ENCODE results near the gene IRF9. TPM values are rescaled to one million over a fixed set of nuclear protein-coding genes. Genes with fewer than 3 reads are reported as not detected.

The IRF9 gene
- total and polyA plus RNA-seq, 4 donors, result 75.3 to 124 (median 95.6) TPM

DNA sequence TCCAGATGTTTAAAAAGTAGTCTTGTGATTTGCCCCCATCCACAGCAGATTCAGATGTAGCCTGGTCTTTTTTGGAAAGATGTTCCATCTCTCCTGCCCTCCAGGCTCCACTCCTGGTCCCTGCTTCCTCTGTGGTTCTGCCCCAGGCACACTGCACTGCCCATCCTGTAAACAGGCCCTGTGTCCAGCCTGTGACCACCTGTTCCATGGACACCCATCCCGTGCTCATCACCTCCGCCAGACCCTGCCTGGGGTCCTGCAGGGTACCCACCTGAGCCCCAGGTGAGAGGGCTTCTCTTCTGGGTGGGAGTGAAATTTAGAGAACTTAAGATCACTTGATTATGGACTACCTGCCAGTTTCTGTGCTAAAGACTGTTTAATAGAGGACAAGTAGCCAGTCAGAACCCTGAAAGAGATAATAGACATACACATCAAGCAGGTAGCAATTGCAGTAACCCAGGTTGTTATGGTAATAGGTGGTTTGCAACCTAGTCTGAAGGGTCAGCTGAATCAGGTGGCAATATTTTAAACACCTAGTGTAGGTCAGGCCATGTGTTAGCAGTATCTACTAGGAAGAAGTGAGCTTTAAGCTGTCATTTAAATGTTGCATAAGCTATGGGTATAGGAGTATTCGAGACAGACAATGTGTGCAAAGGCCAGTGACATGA, 11.6 kb upstream of the IRF9 start:
- ATAC-seq (ENCODE audit: insufficient read depth, low FRiP score), result no peak
- Histone ChIP-seq H3K9me3 (ENCODE audit: control insufficient read depth in 4 of 4, insufficient read depth in 3 of 4, low read length in 3 of 4) (no peaks in the 10 kb centered on the region), H3K4me3 (no peak overlapping the region), H3K27ac (ENCODE audit: low read depth in 1 of 2, low read length in 1 of 2) (no peak overlapping the region), H3K4me1 (ENCODE audit: control insufficient read depth in 5 of 5, insufficient read depth in 5 of 5, low read length in 5 of 5) (peaks cover 8 to 20% (median 12%) of the 10 kb centered on the region in 5 donors), H3K27me3 (ENCODE audit: control insufficient read depth in 3 of 3, insufficient read depth in 3 of 3, low read length in 2 of 3) (no peaks in the 10 kb centered on the region), H3K36me3 (ENCODE audit: control insufficient read depth in 4 of 4, insufficient read depth in 4 of 4, low read length in 4 of 4) (peaks cover 11 to 37% (median 26%) of the 10 kb centered on the region in 4 donors), H3K9ac (ENCODE audit: insufficient read depth in 1 of 2, low read length in 2 of 2) (no peak overlapping the region)
- TF ChIP-seq, protein P1, sequence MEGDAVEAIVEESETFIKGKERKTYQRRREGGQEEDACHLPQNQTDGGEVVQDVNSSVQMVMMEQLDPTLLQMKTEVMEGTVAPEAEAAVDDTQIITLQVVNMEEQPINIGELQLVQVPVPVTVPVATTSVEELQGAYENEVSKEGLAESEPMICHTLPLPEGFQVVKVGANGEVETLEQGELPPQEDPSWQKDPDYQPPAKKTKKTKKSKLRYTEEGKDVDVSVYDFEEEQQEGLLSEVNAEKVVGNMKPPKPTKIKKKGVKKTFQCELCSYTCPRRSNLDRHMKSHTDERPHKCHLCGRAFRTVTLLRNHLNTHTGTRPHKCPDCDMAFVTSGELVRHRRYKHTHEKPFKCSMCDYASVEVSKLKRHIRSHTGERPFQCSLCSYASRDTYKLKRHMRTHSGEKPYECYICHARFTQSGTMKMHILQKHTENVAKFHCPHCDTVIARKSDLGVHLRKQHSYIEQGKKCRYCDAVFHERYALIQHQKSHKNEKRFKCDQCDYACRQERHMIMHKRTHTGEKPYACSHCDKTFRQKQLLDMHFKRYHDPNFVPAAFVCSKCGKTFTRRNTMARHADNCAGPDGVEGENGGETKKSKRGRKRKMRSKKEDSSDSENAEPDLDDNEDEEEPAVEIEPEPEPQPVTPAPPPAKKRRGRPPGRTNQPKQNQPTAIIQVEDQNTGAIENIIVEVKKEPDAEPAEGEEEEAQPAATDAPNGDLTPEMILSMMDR (IDR thresholded peaks at IDR 0.05; ENCODE audit: control extremely low read depth, extremely low read depth), result no peak
- WGBS, 2 donors, result 92 to 98% methylated on average over 3 of the region's 3 CpGs
- no peak for DNase-seq

DNA sequence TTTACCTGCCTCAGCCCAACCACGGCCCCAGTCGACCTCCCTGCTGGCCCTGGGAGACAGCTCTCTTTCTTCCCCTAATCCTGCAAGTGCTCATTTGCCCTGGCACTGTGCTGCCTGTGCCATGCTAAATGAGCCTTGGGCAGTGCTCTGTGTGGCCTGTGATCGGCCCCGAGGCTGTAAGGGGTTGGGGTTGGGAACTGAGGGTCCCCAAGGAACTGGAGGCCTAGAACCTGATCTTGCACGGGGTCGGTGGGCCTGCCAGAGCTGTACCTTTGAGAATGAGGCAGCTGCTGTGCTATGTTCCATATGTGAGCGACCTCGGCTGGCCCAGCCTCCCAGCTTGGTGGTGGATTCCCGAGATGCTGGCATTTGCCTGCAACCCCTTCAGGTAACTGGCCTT, 11.0 kb upstream of the IRF9 start:
- Histone ChIP-seq H3K9me3 (ENCODE audit: control insufficient read depth in 4 of 4, insufficient read depth in 3 of 4, low read length in 3 of 4) (no peaks in the 10 kb centered on the region), H3K9ac (ENCODE audit: insufficient read depth in 1 of 2, low read length in 2 of 2) (no peak overlapping the region), H3K27ac (ENCODE audit: low read depth in 1 of 2, low read length in 1 of 2) (no peak overlapping the region), H3K4me1 (ENCODE audit: control insufficient read depth in 5 of 5, insufficient read depth in 5 of 5, low read length in 5 of 5) (peaks cover 8 to 20% (median 12%) of the 10 kb centered on the region in 5 donors), H3K4me3 (no peak overlapping the region), H3K27me3 (ENCODE audit: control insufficient read depth in 3 of 3, insufficient read depth in 3 of 3, low read length in 2 of 3) (no peaks in the 10 kb centered on the region), H3K36me3 (ENCODE audit: control insufficient read depth in 4 of 4, insufficient read depth in 4 of 4, low read length in 4 of 4) (peaks cover 17 to 36% (median 27%) of the 10 kb centered on the region in 4 donors)
- DNase-seq (no peak), ATAC-seq (ENCODE audit: insufficient read depth, low FRiP score) (no peak)
- WGBS, 2 donors, result 94 to 96% methylated on average over 9 of the region's 9 CpGs
- TF ChIP-seq, protein P1 (IDR thresholded peaks at IDR 0.05; ENCODE audit: control extremely low read depth, extremely low read depth), result no peak

DNA sequence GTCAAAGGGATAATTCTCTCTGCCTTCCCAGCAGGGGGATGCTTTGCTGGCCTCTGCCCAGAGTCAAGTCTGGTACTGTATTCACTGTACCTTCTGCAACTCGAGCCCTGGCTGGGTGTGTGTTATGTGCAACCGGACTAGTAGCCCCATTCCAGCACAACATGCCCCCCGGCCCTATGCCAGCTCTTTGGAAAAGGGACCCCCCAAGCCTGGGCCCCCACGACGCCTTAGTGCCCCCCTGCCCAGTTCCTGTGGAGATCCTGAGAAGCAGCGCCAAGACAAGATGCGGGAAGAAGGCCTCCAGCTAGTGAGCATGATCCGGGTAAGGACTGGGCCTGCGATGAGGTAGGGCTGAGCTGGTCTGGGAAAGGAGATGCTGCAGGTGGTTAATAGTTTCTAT, 10.5 kb upstream of the IRF9 start:
- TF ChIP-seq, protein P1 (IDR thresholded peaks at IDR 0.05; ENCODE audit: control extremely low read depth, extremely low read depth), result no peak
- peaks cover 22 to 41% (median 30%) of the 10 kb centered on the region in 4 donors for H3K36me3 ChIP-seq (ENCODE audit: control insufficient read depth in 4 of 4, insufficient read depth in 4 of 4, low read length in 4 of 4)
- 94 to 98% methylated on average over 9 of the region's 9 CpGs for WGBS, 2 donors
- no peaks in the 10 kb centered on the region for H3K27me3 ChIP-seq (ENCODE audit: control insufficient read depth in 3 of 3, insufficient read depth in 3 of 3, low read length in 2 of 3)
- no peak overlapping the region for H3K9ac ChIP-seq (ENCODE audit: insufficient read depth in 1 of 2, low read length in 2 of 2)
- DNase-seq, result no peak
- H3K9me3 ChIP-seq (ENCODE audit: control insufficient read depth in 4 of 4, insufficient read depth in 3 of 4, low read length in 3 of 4), result no peaks in the 10 kb centered on the region
- no peak for ATAC-seq (ENCODE audit: insufficient read depth, low FRiP score)
- H3K27ac ChIP-seq (ENCODE audit: low read depth in 1 of 2, low read length in 1 of 2), result peak overlapping the region in 1 of 2 donors; percentile 6
- peaks cover 4 to 17% (median 8%) of the 10 kb centered on the region in 5 donors for H3K4me1 ChIP-seq (ENCODE audit: control insufficient read depth in 5 of 5, insufficient read depth in 5 of 5, low read length in 5 of 5)
- no peak overlapping the region for H3K4me3 ChIP-seq

Data from lung (tissue), 12 donors.